ENCODE data around the gene OLIG1. TPM values are rescaled to one million over a fixed set of nuclear protein-coding genes. Genes with fewer than 3 reads are reported as not detected.

Gene OLIG1
- total and polyA plus RNA-seq, 4 experiments from 2014 or later: not detected

- H3K9me3 ChIP-seq (ENCODE audit: control insufficient read depth in 1 of 2, low read length in 2 of 2): no peaks in the 10 kb centered on the region
- intact Hi-C loops (cut with micrococcal nuclease): no loop called here
- Mint-ChIP-seq H3K27me3 (peaks cover 12 to 22% of the 10 kb centered on the region in 2 donors), H3K4me1 (peaks cover 0 to 5% (median 2%) of the 10 kb centered on the region in 4 donors), H3K36me3 (no peaks in the 10 kb centered on the region), H3K27ac (no peak overlapping the region), H3K4me3 (no peak overlapping the region), H3K9me3 (peaks cover 0 to 1% (median 0%) of the 10 kb centered on the region in 8 donors)
- H3K27me3 ChIP-seq (ENCODE audit: insufficient read depth, low read length): peaks cover 6% of the 10 kb centered on the region
- DNase-seq: no peak
- ChIA-PET CTCF (ENCODE audit: partially characterized antibody) (no interaction called here), POLR2A (ENCODE audit: partially characterized antibody) (no interaction called here)
- no peaks in the 10 kb centered on the region for H3K4me1 ChIP-seq (ENCODE audit: insufficient read depth, low read length)
- no peaks in the 10 kb centered on the region for H3K36me3 ChIP-seq (ENCODE audit: insufficient read depth, low read length)
- H3K27ac ChIP-seq (ENCODE audit: low read depth, low read length): no peak overlapping the region
- no peak overlapping the region for H3K4me3 ChIP-seq (ENCODE audit: low read length in 2 of 2)
Observed at GRCh38 chr21:33078907-33079582, 9.1 kb downstream of the OLIG1 start.

DNA sequence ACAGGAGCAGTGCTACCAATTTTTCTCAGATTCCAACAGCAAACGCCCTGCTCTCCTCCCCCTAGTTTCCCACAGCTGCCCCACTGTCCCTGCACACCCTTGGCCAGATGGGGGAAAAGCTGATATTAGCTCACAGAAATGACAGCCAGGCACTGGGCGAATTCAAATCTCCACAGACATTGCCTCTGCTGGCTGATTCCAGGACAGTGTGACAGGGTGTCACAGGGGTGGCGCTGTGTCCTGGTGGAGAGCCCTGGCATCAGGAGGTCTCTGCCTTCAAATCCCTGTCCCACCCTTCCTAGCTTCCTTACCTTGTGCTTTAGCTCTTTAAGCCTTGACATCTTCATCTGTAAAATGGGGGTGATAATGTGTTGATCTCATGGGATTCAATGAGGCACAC is 10.4 kb downstream of the OLIG1 start:
- Histone ChIP-seq H3K36me3 (ENCODE audit: insufficient read depth, low read length) (no peaks in the 10 kb centered on the region), H3K4me3 (ENCODE audit: low read length in 2 of 2) (no peak overlapping the region), H3K27me3 (ENCODE audit: insufficient read depth, low read length) (no peaks in the 10 kb centered on the region), H3K9me3 (ENCODE audit: control insufficient read depth in 1 of 2, low read length in 2 of 2) (no peaks in the 10 kb centered on the region), H3K27ac (ENCODE audit: low read depth, low read length) (no peak overlapping the region), H3K4me1 (ENCODE audit: insufficient read depth, low read length) (no peaks in the 10 kb centered on the region)
- ChIA-PET CTCF (ENCODE audit: partially characterized antibody) (interaction anchor here (0.5 to 1.1 kb wide), 3 partner anchors 18 to 480 kb away, joined by 3 to 4 read pairs (median 4); no protein-coding TSS in a partner anchor), POLR2A (ENCODE audit: partially characterized antibody) (no interaction called here)
- intact Hi-C loops (cut with micrococcal nuclease): no loop called here
- Mint-ChIP-seq H3K9me3 (peaks cover 0 to 1% (median 0%) of the 10 kb centered on the region in 8 donors), H3K27me3 (peaks cover 5 to 14% of the 10 kb centered on the region in 2 donors), H3K36me3 (no peaks in the 10 kb centered on the region), H3K27ac (no peak overlapping the region), H3K4me1 (peaks cover 0 to 5% (median 2%) of the 10 kb centered on the region in 4 donors), H3K4me3 (no peak overlapping the region)
- DNase-seq: no peak

- H3K27me3 ChIP-seq (ENCODE audit: insufficient read depth, low read length): no peaks in the 10 kb centered on the region
- H3K9me3 Mint-ChIP-seq: peaks cover 0 to under 1% (median 0%) of the 10 kb centered on the region in 8 donors
- peaks cover 0 to 5% (median 2%) of the 10 kb centered on the region in 4 donors for H3K4me1 Mint-ChIP-seq
- H3K36me3 Mint-ChIP-seq: no peaks in the 10 kb centered on the region
- POLR2A ChIA-PET (ENCODE audit: partially characterized antibody): no interaction called here
- no peaks in the 10 kb centered on the region for H3K9me3 ChIP-seq (ENCODE audit: control insufficient read depth in 1 of 2, low read length in 2 of 2)
- H3K4me3 ChIP-seq (ENCODE audit: low read length in 2 of 2): no peak overlapping the region
- DNase-seq: no peak
- intact Hi-C loops (cut with micrococcal nuclease): no loop called here
- peaks cover 5 to 13% of the 10 kb centered on the region in 2 donors for H3K27me3 Mint-ChIP-seq
- no peaks in the 10 kb centered on the region for H3K4me1 ChIP-seq (ENCODE audit: insufficient read depth, low read length)
- no peaks in the 10 kb centered on the region for H3K36me3 ChIP-seq (ENCODE audit: insufficient read depth, low read length)
- H3K4me3 Mint-ChIP-seq: no peak overlapping the region
- no peak overlapping the region for H3K27ac Mint-ChIP-seq
- CTCF ChIA-PET (ENCODE audit: partially characterized antibody): interaction anchor here (0.9 to 1.1 kb wide), 2 partner anchors 17 to 117 kb away, joined by 3 to 4 read pairs; no protein-coding TSS in a partner anchor
- no peak overlapping the region for H3K27ac ChIP-seq (ENCODE audit: low read depth, low read length)
Observed at GRCh38 chr21:33080776-33081175, 10.8 kb downstream of the OLIG1 start.

DNA sequence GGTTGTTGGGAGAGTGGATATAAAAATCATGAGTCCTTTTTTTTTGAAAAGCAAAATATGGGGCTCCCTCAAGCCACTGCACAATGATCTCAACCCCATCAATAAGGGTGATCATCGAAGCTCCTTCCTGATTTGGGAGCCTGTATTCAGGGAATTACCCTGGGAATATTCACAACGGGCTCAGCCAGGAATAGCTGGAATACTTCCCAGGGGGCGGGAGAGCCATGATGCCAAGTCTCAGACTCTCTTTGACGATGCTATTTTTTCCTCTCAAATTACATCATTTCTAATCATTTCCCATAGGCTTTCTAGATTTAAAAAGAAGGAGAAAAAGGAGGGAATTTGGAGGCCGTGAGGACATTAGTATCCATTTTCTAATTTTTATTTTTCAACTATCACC is 18.4 kb downstream of the OLIG1 start:
- H3K4me3 ChIP-seq (ENCODE audit: low read length in 2 of 2): no peak overlapping the region
- H3K27ac ChIP-seq (ENCODE audit: low read depth, low read length): no peak overlapping the region
- POLR2A ChIA-PET (ENCODE audit: partially characterized antibody): no interaction called here
- H3K4me1 ChIP-seq (ENCODE audit: insufficient read depth, low read length): no peaks in the 10 kb centered on the region
- no peaks in the 10 kb centered on the region for H3K27me3 ChIP-seq (ENCODE audit: insufficient read depth, low read length)
- no peak for DNase-seq
- H3K9me3 ChIP-seq (ENCODE audit: control insufficient read depth in 1 of 2, low read length in 2 of 2): no peaks in the 10 kb centered on the region
- Mint-ChIP-seq H3K4me1 (no peaks in the 10 kb centered on the region), H3K4me3 (no peak overlapping the region), H3K9me3 (no peaks in the 10 kb centered on the region), H3K27me3 (peaks cover 3 to 10% of the 10 kb centered on the region in 2 donors), H3K36me3 (no peaks in the 10 kb centered on the region), H3K27ac (no peak overlapping the region)
- intact Hi-C loops (cut with micrococcal nuclease): no loop called here
- H3K36me3 ChIP-seq (ENCODE audit: insufficient read depth, low read length): no peaks in the 10 kb centered on the region
- CTCF ChIA-PET (ENCODE audit: partially characterized antibody): no interaction called here

DNA sequence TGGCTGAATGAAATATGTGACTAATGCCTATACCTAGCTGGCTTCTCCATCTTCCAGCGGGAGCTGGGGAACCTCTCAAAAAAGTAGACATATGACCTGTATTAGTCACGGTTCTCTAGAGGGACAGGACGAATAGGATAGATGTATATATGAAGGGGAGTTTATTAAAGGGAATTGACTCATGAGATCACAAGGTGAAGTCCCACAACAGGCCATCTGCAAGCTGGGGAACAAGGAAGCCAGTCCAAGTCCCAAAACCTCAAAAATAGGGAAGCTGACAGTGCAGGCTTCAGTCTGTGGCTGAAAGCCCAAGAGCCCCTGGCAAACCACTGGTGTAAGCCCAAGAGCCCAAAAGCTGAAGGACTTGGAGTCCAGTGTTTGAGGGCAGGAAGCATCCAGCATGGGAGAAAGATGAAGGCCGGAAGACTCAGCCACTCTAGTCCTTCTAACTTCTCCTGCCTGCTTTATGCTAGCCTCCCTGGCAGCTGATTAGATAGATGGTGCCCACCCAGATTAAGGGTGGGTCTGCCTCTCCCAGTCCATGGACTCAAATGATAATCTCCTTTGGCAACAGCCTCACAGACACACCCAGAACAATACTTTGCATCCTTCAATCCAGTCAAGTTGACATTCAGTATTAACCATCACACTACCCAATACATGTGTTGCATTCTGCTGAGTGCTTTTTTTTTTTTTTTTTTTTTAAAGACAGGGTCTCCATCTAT is 19.6 kb downstream of the OLIG1 start:
- Histone ChIP-seq H3K9me3 (ENCODE audit: control insufficient read depth in 1 of 2, low read length in 2 of 2) (no peaks in the 10 kb centered on the region), H3K27me3 (ENCODE audit: insufficient read depth, low read length) (no peaks in the 10 kb centered on the region), H3K36me3 (ENCODE audit: insufficient read depth, low read length) (no peaks in the 10 kb centered on the region), H3K4me3 (ENCODE audit: low read length in 2 of 2) (no peak overlapping the region), H3K4me1 (ENCODE audit: insufficient read depth, low read length) (no peaks in the 10 kb centered on the region), H3K27ac (ENCODE audit: low read depth, low read length) (no peak overlapping the region)
- no peaks in the 10 kb centered on the region for H3K36me3 Mint-ChIP-seq
- H3K27ac Mint-ChIP-seq: no peak overlapping the region
- ChIA-PET CTCF (ENCODE audit: partially characterized antibody) (no interaction called here), POLR2A (ENCODE audit: partially characterized antibody) (no interaction called here)
- H3K4me3 Mint-ChIP-seq: no peak overlapping the region
- H3K27me3 Mint-ChIP-seq: peaks cover 3 to 10% of the 10 kb centered on the region in 2 donors
- H3K4me1 Mint-ChIP-seq: no peaks in the 10 kb centered on the region
- DNase-seq: no peak
- no peaks in the 10 kb centered on the region for H3K9me3 Mint-ChIP-seq
- intact Hi-C loops (cut with micrococcal nuclease): no loop called here

GRCh38 chr21:33096426-33096825 is 26.5 kb downstream of the OLIG1 start:
- H3K9me3 Mint-ChIP-seq: no peaks in the 10 kb centered on the region
- no peaks in the 10 kb centered on the region for H3K36me3 Mint-ChIP-seq
- Histone ChIP-seq H3K36me3 (ENCODE audit: insufficient read depth, low read length) (no peaks in the 10 kb centered on the region), H3K9me3 (ENCODE audit: control insufficient read depth in 1 of 2, low read length in 2 of 2) (no peaks in the 10 kb centered on the region), H3K27me3 (ENCODE audit: insufficient read depth, low read length) (no peaks in the 10 kb centered on the region), H3K27ac (ENCODE audit: low read depth, low read length) (no peak overlapping the region), H3K4me1 (ENCODE audit: insufficient read depth, low read length) (no peaks in the 10 kb centered on the region), H3K4me3 (ENCODE audit: low read length in 2 of 2) (no peak overlapping the region)
- no peak overlapping the region for H3K4me3 Mint-ChIP-seq
- no peak overlapping the region for H3K27ac Mint-ChIP-seq
- ChIA-PET CTCF (ENCODE audit: partially characterized antibody) (interaction anchor here (1.4 kb wide), 1 partner anchor 31 kb away, joined by 6 read pairs; no protein-coding TSS in a partner anchor), POLR2A (ENCODE audit: partially characterized antibody) (no interaction called here)
- intact Hi-C loops (cut with micrococcal nuclease): no loop called here
- DNase-seq: no peak
- peaks cover 3 to 5% of the 10 kb centered on the region in 2 donors for H3K27me3 Mint-ChIP-seq
- peaks cover 0 to 1% (median 0%) of the 10 kb centered on the region in 4 donors for H3K4me1 Mint-ChIP-seq

GRCh38 chr21:33099131-33099530 is 29.2 kb downstream of the OLIG1 start:
- ChIA-PET POLR2A (ENCODE audit: partially characterized antibody) (no interaction called here), CTCF (ENCODE audit: partially characterized antibody) (no interaction called here)
- H3K27ac ChIP-seq (ENCODE audit: low read depth, low read length): no peak overlapping the region

More at GRCh38 chr21:33099131-33099530, 29.2 kb downstream of the OLIG1 start:
- Mint-ChIP-seq H3K4me1 (peaks cover 0 to 1% (median 0%) of the 10 kb centered on the region in 4 donors), H3K9me3 (no peaks in the 10 kb centered on the region), H3K27ac (no peak overlapping the region), H3K4me3 (no peak overlapping the region), H3K36me3 (no peaks in the 10 kb centered on the region), H3K27me3 (peaks cover 2 to 13% of the 10 kb centered on the region in 2 donors)
- DNase-seq: no peak
- Histone ChIP-seq H3K27me3 (ENCODE audit: insufficient read depth, low read length) (no peaks in the 10 kb centered on the region), H3K4me1 (ENCODE audit: insufficient read depth, low read length) (no peaks in the 10 kb centered on the region), H3K4me3 (ENCODE audit: low read length in 2 of 2) (no peak overlapping the region), H3K9me3 (ENCODE audit: control insufficient read depth in 1 of 2, low read length in 2 of 2) (no peaks in the 10 kb centered on the region), H3K36me3 (ENCODE audit: insufficient read depth, low read length) (no peaks in the 10 kb centered on the region)
- intact Hi-C loops (cut with micrococcal nuclease): no loop called here
